Measurements from ENCODE around the gene ISG20L2. TPM values are rescaled to one million over a fixed set of nuclear protein-coding genes. Genes with fewer than 3 reads are reported as not detected.

Gene ISG20L2, protein sequence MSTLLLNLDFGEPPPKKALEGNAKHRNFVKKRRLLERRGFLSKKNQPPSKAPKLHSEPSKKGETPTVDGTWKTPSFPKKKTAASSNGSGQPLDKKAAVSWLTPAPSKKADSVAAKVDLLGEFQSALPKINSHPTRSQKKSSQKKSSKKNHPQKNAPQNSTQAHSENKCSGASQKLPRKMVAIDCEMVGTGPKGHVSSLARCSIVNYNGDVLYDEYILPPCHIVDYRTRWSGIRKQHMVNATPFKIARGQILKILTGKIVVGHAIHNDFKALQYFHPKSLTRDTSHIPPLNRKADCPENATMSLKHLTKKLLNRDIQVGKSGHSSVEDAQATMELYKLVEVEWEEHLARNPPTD
- total RNA-seq: 10 to 100 TPM; 67.5 to 97.5 TPM

DNA sequence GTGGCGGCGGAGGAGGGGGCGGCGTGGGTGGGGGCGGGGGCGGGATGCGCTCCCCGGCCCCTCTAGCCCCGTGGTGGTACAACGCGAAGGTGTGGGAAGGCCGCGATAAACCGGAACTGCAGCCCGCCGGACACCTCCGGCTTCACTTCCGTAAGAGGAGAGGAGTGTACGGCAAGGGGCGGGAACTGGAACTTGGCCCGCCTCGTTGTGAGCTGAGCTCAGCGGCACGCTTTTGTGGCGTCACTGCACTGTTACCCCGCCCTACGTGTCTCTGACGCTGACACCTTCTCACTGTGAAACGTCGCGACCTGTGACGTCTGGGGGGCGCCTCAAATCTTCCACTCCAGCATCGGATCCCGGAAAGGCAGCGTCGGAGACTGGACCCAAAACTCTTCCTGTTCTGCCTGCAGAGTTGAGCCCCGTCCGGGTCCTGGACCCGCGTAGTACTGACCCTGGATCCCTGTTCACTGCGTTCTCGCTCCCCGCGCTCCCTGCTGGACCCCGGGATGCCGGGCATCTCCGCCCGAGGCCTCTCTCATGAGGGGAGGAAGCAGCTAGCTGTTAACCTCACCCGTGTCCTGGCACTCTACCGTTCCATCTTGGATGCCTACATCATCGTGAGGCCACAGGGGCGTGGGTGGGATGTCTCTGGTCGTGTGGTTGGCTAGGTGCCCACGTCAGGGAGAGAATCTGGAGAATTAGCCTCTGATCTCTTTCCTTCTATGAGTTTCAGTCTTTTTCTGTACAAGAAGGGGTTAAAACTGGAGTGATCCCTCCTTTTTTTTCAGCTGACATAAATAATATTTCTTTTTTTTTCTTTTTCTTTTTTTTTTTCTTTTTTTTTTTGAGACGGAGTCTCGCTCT, at the start of gene ISG20L2:
Gene ISG20L2 (minus strand): TSS at position 168 of the 864 bp plus-strand sequence. CDS start 1,114 bp downstream, outside the sequence.
- peaks cover 15 to 24% of the 10 kb centered on the region in 2 donors for H3K4me1 Mint-ChIP-seq (ENCODE audit: low read depth in 2 of 2)
- H3K27me3 Mint-ChIP-seq: no peaks in the 10 kb centered on the region
- DNase-seq (ENCODE audit: low spot score) (peak; percentile 98), ATAC-seq (peak; percentile 97)
- peaks cover 18% of the 10 kb centered on the region for H3K36me3 Mint-ChIP-seq
- no peaks in the 10 kb centered on the region for H3K9me3 Mint-ChIP-seq
- no peak within 1 kb of the TSS for H3K4me3 Mint-ChIP-seq
- H3K27ac Mint-ChIP-seq: no peak within 1 kb of the TSS

DNA sequence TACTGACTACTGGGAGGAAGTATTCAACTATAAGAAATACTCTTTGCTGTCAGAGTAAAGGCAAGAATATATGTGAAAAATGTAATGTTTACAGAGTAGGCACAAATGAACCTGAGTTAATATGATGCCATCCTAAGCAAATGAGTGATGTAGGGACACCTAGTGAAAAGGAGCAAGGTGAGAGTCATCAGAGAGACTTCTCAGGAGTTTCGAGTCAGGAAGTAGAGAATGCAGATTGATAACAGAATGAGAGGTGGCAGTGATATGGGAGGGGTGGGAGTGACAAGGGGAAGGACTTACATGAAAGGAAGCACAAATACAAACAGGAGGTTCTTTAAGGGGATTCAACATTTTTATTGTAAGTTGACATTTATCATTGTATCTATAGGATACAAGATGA, 49.0 kb upstream of the ISG20L2 start:
- Mint-ChIP-seq H3K36me3 (peaks cover 10% of the 10 kb centered on the region), H3K4me1 (ENCODE audit: low read depth in 2 of 2) (peaks cover 45 to 58% of the 10 kb centered on the region in 2 donors), H3K27me3 (no peaks in the 10 kb centered on the region), H3K4me3 (no peak overlapping the region), H3K9me3 (no peaks in the 10 kb centered on the region), H3K27ac (peak overlapping the region in 1 of 2 donors; percentile 13)
- no peak for ATAC-seq
- DNase-seq (ENCODE audit: low spot score): no peak

DNA sequence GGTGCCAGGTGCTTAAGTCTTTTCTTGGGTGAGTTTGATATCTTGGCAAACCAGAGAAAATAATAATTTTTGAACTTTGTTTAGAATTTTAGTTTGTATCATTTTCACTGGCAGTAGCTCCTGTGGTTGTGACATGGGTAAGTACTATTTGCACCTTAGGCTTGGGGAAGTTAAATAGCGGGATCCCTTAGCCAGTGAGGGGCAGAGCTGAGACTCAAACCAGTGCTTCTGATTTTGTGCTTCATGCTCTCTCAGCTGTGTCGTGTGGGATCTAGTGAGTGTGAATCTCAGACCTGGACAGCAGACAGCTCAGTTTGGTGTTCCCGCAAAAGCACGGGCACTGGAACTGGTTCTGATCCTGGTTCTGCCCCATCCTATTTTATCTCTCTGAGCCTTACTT, 48.4 kb upstream of the ISG20L2 start:
- H3K4me3 Mint-ChIP-seq: no peak overlapping the region
- DNase-seq (ENCODE audit: low spot score) (no peak), ATAC-seq (no peak)
- no peaks in the 10 kb centered on the region for H3K9me3 Mint-ChIP-seq
- H3K36me3 Mint-ChIP-seq: peaks cover 10% of the 10 kb centered on the region
- peaks cover 40 to 54% of the 10 kb centered on the region in 2 donors for H3K4me1 Mint-ChIP-seq (ENCODE audit: low read depth in 2 of 2)
- H3K27me3 Mint-ChIP-seq: no peaks in the 10 kb centered on the region
- peak overlapping the region in 1 of 2 donors; percentile 6 for H3K27ac Mint-ChIP-seq

DNA sequence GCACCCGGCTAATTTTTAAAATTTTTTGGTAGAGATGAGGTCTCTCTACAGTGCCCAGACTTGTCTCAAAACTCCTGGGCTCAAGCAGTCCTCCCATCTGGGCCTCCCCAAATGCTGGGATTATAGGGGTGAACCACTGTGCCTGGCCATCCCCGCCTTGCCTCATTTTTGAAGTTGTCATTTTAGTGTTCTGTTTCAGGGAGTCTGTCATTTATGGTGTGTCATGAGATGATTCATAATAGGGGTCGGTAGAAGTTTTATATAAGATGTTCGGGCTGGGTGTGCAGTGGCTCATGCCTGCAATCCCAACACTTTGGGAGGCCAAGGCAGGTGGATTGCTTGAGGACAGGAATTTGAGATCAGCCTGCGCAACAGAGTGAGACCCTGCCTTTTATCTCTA, 47.2 kb upstream of the ISG20L2 start:
- no peak for DNase-seq (ENCODE audit: low spot score)
- Mint-ChIP-seq H3K4me1 (ENCODE audit: low read depth in 2 of 2) (peaks cover 38 to 50% of the 10 kb centered on the region in 2 donors), H3K36me3 (peaks cover 8% of the 10 kb centered on the region), H3K9me3 (no peaks in the 10 kb centered on the region), H3K27ac (peak overlapping the region in 1 of 2 donors; percentile 64), H3K27me3 (no peaks in the 10 kb centered on the region), H3K4me3 (no peak overlapping the region)
- ATAC-seq: no peak

DNA sequence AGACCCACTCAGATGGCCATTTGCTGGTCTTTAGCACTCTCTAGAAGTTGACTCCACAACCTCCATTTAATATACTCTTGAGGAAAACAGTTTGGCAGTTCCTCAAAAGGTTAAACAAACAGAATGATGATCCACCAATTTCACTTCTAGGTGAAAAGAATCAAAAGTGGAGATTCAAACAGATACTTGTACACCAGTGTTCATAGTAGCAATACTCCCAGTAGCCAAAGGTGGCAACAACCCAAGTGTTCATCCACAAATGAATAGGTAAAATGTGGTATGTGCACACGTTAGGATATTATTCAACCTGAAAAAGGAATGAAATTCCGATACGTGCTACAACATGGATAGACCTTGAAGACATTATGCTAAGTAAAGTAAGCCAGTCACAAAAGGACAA, 45.0 kb upstream of the ISG20L2 start:
- no peak overlapping the region for H3K4me3 Mint-ChIP-seq
- H3K36me3 Mint-ChIP-seq: peaks cover 14% of the 10 kb centered on the region
- no peak for DNase-seq (ENCODE audit: low spot score)
- H3K27ac Mint-ChIP-seq: peak overlapping the region; percentile 6 to 34
- peaks cover 55 to 67% of the 10 kb centered on the region in 2 donors for H3K4me1 Mint-ChIP-seq (ENCODE audit: low read depth in 2 of 2)
- H3K27me3 Mint-ChIP-seq: no peaks in the 10 kb centered on the region
- no peaks in the 10 kb centered on the region for H3K9me3 Mint-ChIP-seq
- no peak for ATAC-seq

DNA sequence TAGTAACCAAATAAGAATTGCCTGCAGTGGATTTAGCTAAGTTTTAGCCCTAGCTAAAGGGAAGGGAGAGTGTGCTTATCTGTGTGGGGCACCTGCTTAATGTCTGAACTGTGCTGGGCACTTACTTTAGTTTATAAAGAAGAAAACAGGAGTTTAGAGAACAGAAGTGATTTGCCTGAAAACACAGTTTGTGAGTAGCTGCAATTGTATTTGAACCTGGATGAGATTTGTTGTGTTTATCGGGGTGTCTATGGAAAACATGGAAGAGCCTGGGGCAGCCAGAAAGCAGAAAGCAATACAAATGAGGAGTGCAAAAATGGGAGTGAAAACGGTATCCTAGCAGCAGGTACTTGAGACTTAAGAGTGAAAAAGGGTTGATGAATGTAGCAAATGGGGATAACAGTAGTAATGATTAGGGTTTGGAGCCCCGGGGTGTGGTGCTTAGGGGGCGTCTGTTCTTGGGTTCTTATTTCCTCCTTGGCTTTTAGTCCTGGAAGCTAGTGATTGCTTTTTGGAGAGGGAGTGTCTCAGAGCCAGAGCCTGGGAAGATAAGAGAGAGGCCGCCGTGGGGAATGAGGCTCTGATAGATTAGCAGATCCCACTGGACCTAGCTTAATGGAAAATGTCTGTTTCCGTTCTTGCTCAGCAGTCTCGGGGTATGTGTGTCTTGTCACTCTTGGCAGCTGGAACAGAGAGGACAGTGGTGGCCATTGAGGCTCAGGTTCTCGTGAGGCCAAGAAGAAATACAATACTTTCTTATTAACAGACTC, 44.3 kb upstream of the ISG20L2 start:
- ATAC-seq: no peak
- Mint-ChIP-seq H3K4me3 (no peak overlapping the region), H3K4me1 (ENCODE audit: low read depth in 2 of 2) (peaks cover 53 to 67% of the 10 kb centered on the region in 2 donors), H3K27ac (peak overlapping the region; percentile 6 to 34), H3K27me3 (no peaks in the 10 kb centered on the region), H3K9me3 (no peaks in the 10 kb centered on the region), H3K36me3 (peaks cover 16% of the 10 kb centered on the region)
- no peak for DNase-seq (ENCODE audit: low spot score)

DNA sequence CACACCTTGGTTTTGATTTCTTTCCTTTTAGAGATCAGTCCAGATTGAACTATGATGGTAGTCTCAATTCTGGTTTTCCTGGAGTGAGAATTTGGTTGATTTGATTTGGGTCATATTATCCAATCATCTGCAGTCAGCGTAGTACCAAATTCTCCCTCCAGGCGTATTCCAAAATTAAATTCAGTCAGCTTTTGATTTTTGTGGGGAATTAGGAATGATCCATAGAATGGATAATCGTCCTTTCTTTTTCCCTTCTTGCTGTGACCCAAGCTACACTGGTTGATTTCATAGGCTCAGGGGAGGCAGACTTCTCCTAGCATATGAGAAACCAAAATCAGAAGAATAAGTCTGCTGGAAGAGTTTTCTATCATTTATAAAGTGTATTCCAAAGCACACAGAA, 43.7 kb upstream of the ISG20L2 start:
- peak overlapping the region; percentile 6 to 34 for H3K27ac Mint-ChIP-seq
- ATAC-seq (no peak), DNase-seq (ENCODE audit: low spot score) (no peak)
- H3K4me1 Mint-ChIP-seq (ENCODE audit: low read depth in 2 of 2): peaks cover 48 to 61% of the 10 kb centered on the region in 2 donors
- peaks cover 16% of the 10 kb centered on the region for H3K36me3 Mint-ChIP-seq
- H3K27me3 Mint-ChIP-seq: no peaks in the 10 kb centered on the region
- no peak overlapping the region for H3K4me3 Mint-ChIP-seq
- H3K9me3 Mint-ChIP-seq: no peaks in the 10 kb centered on the region

DNA sequence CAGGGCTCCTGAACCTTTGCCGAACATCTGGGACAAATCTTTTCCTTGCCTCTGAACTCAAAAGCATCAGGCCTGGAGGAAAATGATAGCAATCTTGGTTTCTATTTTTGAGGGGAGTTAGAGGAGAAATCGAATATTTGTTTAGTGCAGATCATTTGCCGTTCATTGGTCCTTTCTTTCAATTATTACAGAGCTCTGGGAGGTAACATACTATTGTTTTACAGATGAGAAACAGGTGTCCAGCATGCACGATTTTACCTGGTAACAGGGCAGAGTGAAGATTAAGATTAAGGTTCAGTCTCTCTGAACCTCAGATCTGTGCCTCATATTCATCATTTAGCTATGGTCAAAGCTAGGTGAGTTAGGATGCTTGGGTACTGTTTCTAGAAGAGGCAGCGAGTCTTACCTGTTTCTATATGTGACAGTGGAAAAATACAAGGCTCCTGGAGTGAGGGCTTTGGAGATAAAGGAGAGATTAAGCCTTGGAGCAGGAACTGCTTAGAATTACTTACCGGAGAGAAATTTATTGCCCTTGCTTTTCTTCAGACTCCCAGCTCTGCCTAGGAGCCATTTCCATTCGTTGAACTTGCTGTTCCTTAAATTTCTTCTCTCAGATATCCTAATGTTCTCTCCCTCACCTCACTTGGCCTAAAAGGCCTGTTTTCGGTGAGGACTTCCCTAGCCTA, 40.2 kb upstream of the ISG20L2 start:
- H3K27me3 Mint-ChIP-seq: no peaks in the 10 kb centered on the region

DNA sequence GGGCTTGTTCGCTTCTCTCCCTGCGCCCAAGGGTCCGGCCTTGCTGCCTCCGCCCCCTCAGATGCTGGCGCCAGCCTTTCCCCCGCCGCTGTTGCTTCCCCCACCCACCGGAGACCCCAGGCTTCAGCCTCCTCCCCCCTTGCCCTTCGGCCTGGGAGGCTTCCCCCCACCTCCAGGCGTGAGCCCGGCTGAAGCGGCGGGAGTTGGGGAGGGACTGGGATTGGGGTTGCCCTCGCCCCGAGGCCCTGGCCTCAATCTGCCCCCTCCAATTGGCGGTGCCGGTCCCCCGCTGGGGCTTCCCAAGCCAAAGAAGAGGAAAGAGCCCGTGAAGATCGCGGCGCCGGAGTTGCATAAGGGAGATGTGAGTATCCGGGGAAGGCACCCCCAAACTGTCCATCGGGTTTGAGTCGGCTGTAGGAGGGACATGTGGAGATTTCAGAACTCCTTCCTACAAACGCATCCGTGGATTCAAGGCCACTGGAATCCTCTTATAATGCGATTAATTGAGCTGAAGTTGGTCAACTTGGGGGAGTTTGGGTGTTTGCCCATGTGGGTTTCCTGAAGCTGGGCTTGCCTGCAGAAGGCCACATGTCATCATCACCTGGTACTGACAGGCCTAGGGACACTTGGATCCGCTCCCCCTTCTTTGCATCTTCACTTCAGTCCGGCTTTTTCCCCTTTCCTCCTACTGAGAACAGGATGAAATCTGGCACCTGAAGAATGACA, 39.5 kb upstream of the ISG20L2 start:
- Mint-ChIP-seq H3K27ac (no peak overlapping the region), H3K9me3 (no peaks in the 10 kb centered on the region), H3K36me3 (peaks cover 16% of the 10 kb centered on the region), H3K4me3 (no peak overlapping the region), H3K4me1 (ENCODE audit: low read depth in 2 of 2) (peaks cover 36 to 39% of the 10 kb centered on the region in 2 donors), H3K27me3 (no peaks in the 10 kb centered on the region)
- ATAC-seq: peak; percentile 2 to 47
- peak; percentile 78 for DNase-seq (ENCODE audit: low spot score)

More for the DNA sequence above, 40.2 kb upstream of the ISG20L2 start:
- ATAC-seq (no peak), DNase-seq (ENCODE audit: low spot score) (no peak)
- Mint-ChIP-seq H3K4me3 (no peak overlapping the region), H3K27ac (no peak overlapping the region), H3K9me3 (no peaks in the 10 kb centered on the region), H3K36me3 (peaks cover 16% of the 10 kb centered on the region), H3K4me1 (ENCODE audit: low read depth in 2 of 2) (peaks cover 43 to 47% of the 10 kb centered on the region in 2 donors)

DNA sequence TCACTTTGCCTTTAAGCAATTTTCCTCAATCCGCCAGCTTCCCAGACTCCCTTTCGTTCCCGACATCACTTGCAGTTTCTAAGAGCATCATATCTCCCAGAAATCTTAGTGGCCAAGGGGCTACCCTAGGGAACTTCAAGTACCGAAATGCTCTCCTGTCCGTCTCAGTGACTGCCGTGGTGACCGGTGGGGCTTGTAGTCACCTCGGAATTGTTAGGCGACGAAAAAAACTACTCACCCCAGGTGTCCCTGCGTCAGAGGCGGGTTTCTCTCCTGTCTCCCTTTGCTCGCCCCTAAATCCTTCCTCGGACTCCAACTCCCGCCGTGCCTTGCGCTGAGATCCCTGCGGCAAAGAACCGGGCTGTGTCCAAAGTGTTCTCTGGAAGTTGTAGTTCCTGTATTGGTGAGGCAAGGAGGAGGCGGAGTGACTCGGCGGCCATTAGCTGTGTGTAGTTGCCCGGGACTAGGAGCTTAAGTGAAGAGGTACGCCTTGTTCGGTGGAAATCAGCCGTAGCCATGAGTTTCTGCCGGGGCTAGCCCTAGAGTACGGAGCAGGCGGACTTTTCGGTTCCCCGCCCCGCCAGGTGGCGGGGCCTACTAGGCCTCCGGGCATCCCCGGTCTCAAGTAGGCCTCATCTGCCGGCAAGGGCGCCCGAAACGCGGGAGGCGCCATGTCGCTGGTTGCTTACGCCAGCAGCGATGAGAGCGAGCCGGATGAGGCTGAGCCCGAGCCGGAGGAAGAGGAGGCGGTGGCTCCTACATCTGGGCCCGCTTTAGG, 38.7 kb upstream of the ISG20L2 start, which contains the start of gene PRCC:
Gene PRCC (plus strand): TSS at position 435 of the 778 bp plus-strand sequence. CDS start 237 bp downstream, at position 672.
- no peak within 1 kb of the TSS for H3K27ac Mint-ChIP-seq
- peak; percentile 96 to 97 for ATAC-seq
- H3K4me3 Mint-ChIP-seq: no peak within 1 kb of the TSS
- H3K4me1 Mint-ChIP-seq (ENCODE audit: low read depth in 2 of 2): peaks cover 29 to 34% of the 10 kb centered on the region in 2 donors
- peaks cover 16% of the 10 kb centered on the region for H3K36me3 Mint-ChIP-seq
- no peaks in the 10 kb centered on the region for H3K9me3 Mint-ChIP-seq
- peak; percentile 98 for DNase-seq (ENCODE audit: low spot score)
- H3K27me3 Mint-ChIP-seq: no peaks in the 10 kb centered on the region

DNA sequence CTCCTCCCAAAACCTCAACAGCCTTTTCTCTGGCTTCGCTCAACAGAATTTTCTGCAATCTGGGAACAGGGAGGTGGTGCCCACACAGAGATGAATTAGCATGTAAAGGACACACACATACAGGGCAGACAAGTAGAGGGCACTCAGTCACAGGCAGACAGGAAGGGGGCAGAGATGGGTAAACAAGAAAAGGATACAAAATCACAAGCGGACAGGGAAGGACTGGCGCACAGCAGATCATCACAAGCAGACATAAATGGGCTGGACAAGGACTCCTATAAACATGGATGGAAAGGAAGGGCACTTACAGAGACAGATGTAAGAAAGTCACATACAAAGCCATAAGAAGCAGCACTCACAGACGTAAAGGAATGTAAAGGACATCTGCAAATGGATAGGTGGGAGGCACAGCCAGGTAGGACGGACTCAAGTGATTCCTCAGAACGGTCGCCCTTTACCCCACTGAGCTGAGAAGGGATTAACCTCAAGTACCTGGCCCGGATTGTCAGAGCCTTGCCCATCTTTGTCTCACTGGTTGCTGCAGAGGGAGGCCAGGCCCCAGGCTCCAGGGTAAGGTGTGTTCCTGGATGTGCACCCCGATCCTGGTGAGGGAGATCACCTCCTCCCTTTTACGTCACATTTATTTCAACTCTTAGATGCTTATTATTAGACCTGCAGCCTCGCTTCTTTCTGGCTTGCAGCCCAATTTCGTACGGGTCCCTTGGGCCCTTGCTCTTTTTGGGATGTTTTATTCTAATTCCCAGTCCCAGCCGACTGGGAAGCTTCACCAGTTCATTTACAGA, 37.9 kb upstream of the ISG20L2 start:
- no peaks in the 10 kb centered on the region for H3K27me3 Mint-ChIP-seq
- DNase-seq (ENCODE audit: low spot score) (no peak), ATAC-seq (no peak)
- H3K36me3 Mint-ChIP-seq: peaks cover 16% of the 10 kb centered on the region
- peaks cover 29 to 34% of the 10 kb centered on the region in 2 donors for H3K4me1 Mint-ChIP-seq (ENCODE audit: low read depth in 2 of 2)
- no peaks in the 10 kb centered on the region for H3K9me3 Mint-ChIP-seq
- no peak overlapping the region for H3K27ac Mint-ChIP-seq
- H3K4me3 Mint-ChIP-seq: no peak overlapping the region

All from natural killer cell treated with Interleukin-12 subunit alpha and Interleukin-12 subunit beta and Interleukin-15 and Interleukin-18, amount 100 ng/mL, for 72 hours (primary cell).